Spleen (tissue), 11 donors: ENCODE data around the gene RELCH. TPM values are rescaled to one million over a fixed set of nuclear protein-coding genes. Genes with fewer than 3 reads are reported as not detected.

Experiments used
- DNase-seq: peaks from one replicate; pipeline ENCODE4 v3.0.0-alpha.2; 2020
- H3K27ac ChIP-seq, 8 donors: fragments of 200-600 bp; sonication (generic) in 7 of 8; 1 replicate in 4 of 8; 2 replicates in 4 of 8; pipeline versions ENCODE4 v1.5.0 to v1.8.0; 2016 to 2021; ENCODE audit warnings: inconsistent platforms in 4 of 8, mild to moderate bottlenecking in 4 of 8, moderate library complexity in 1 of 8
- H3K27me3 ChIP-seq, 7 donors: fragments of 200-600 bp; sonication (generic) in 6 of 7; replicated peaks in 1 of 7; 1 replicate in 4 of 7; 2 replicates in 3 of 7; pipeline versions ENCODE4 v1.5.0 to v1.8.0; 2016 to 2021; ENCODE audit warnings: inconsistent platforms in 3 of 7, mild to moderate bottlenecking in 1 of 7
- H3K36me3 ChIP-seq, 6 donors: fragments of 200-600 bp; sonication (generic) in 5 of 6; 1 replicate in 4 of 6; 2 replicates in 2 of 6; pipeline versions ENCODE4 v1.5.0 to v1.8.0; 2016 to 2021; ENCODE audit warnings: inconsistent platforms in 2 of 6
- H3K4me1 ChIP-seq, 6 donors: fragments of 200-600 bp; sonication (generic) in 5 of 6; 1 replicate in 3 of 6; 2 replicates in 3 of 6; pipeline versions ENCODE4 v1.5.0 to v1.8.0; 2016 to 2021; ENCODE audit warnings: inconsistent platforms in 3 of 6
- H3K4me3 ChIP-seq, 8 donors: fragments of 200-600 bp; sonication (generic) in 7 of 8; 1 replicate in 4 of 8; 2 replicates in 4 of 8; pipeline versions ENCODE4 v1.5.0 to v1.8.0; 2016 to 2021; ENCODE audit warnings: inconsistent platforms in 4 of 8, mild to moderate bottlenecking in 4 of 8, moderate library complexity in 2 of 8
- H3K9me3 ChIP-seq, 8 donors: fragments of 200-600 bp; sonication (generic) in 7 of 8; 1 replicate in 4 of 8; 2 replicates in 4 of 8; pipeline versions ENCODE4 v1.5.0 to v1.8.0; 2016 to 2021; ENCODE audit warnings: inconsistent platforms in 4 of 8
- POLR2A ChIP-seq, 3 donors: fragments of 450-650 bp; IDR thresholded peaks; one replicate each; pipeline ENCODE4 v1.5.1; 2017; ENCODE audit warnings: antibody characterized with exemption in 3 of 3, mild to moderate bottlenecking in 1 of 3
- POLR2AphosphoS5 ChIP-seq, 3 donors: sonication (generic); formaldehyde crosslinking; IDR thresholded peaks; one replicate each; pipeline ENCODE4 v1.5.1; 2017; ENCODE audit warnings: antibody characterized with exemption in 3 of 3
- WGBS, 5 donors: extraction: QIAGEN DNeasy Blood & Tissue Kit in 3 of 5; methylation state at CpG; one replicate each; pipeline versions ENCODE4 v1.1.5 to v1.1.7; 2013 to 2018; 5-methylcytosine and 5-hydroxymethylcytosine counted together
- intact Hi-C: fragments of 100-400 bp; cut with DNase I; formaldehyde crosslinking; loops from one replicate; pipeline ENCODE4 v1.15.0; 2023; ENCODE audit warnings: low total_unique reads
- polyA plus RNA-seq, 3 donors: library from polyadenylated mRNA; stranded (reverse); fragments of 200-250 nt; gene quantifications; one replicate each; pipeline ENCODE4 v1.2.1, GENCODE V29; 2013
- total RNA-seq, 7 donors: library from RNA; depleted of rRNA in 3 of 7; stranded (reverse); fragments of >200 nt in 3 of 7; fragmentation: NEBNext Ultra II Directional in 4 of 7; extraction: Animal tissue kit (Norgen Biotek cat#: 25700) in 4 of 7; gene quantifications; one replicate each; pipeline versions ENCODE4 v1.1.0 to v1.2.1, GENCODE V29; 2016 to 2021
- TF ChIP-seq, protein P1 (sequence below), 11 experiments: fragments of 200-600 bp in 7 of 11; fragments of 450-650 bp in 4 of 11; sonication (generic) in 4 of 11; IDR thresholded peaks in 8 of 11; conservative IDR thresholded peaks in 3 of 11; 1 replicate in 7 of 11; 2 replicates in 4 of 11; pipeline versions ENCODE4 v1.4.0 to v1.8.0; 2016 to 2021; ENCODE audit warnings: antibody characterized with exemption in 11 of 11, inconsistent platforms in 4 of 11, mild to moderate bottlenecking in 1 of 11
- donor health status: healthy with polysubstance abuse.
- donor health status: DM: no; HTN: no; CAD: no; lungs with moderate emphysema.
- donor health status: DM: no; HTN: no; CAD: no.
- donor health status: Bipolar disorder and iron deficiency.
- donor health status: healthy.
- donor health status: DM: no; HTN: no; CAD: no.
- donor health status: DM: yes; HTN: yes; CAD: no.

RELCH gene
- total and polyA plus RNA-seq, 10 donors: 11.8 to 75.1 (median 49.3) TPM

- intact Hi-C loops: no loop called here
- H3K4me3 ChIP-seq: no peak overlapping the region
- no peaks in the 10 kb centered on the region for H3K9me3 ChIP-seq
- no peak for DNase-seq
- H3K27me3 ChIP-seq: peaks cover 3 to 66% (median 34%) of the 10 kb centered on the region in 7 donors
- H3K27ac ChIP-seq: no peak overlapping the region
- TF ChIP-seq POLR2A (IDR thresholded peaks at IDR 0.05): no peak
- no peak for TF ChIP-seq POLR2AphosphoS5 (IDR thresholded peaks at IDR 0.05)
- TF ChIP-seq, protein P1, sequence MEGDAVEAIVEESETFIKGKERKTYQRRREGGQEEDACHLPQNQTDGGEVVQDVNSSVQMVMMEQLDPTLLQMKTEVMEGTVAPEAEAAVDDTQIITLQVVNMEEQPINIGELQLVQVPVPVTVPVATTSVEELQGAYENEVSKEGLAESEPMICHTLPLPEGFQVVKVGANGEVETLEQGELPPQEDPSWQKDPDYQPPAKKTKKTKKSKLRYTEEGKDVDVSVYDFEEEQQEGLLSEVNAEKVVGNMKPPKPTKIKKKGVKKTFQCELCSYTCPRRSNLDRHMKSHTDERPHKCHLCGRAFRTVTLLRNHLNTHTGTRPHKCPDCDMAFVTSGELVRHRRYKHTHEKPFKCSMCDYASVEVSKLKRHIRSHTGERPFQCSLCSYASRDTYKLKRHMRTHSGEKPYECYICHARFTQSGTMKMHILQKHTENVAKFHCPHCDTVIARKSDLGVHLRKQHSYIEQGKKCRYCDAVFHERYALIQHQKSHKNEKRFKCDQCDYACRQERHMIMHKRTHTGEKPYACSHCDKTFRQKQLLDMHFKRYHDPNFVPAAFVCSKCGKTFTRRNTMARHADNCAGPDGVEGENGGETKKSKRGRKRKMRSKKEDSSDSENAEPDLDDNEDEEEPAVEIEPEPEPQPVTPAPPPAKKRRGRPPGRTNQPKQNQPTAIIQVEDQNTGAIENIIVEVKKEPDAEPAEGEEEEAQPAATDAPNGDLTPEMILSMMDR (IDR thresholded peaks at IDR 0.05 in 8 of 11, conservative IDR thresholded peaks at IDR 0.05 in 3 of 11): no peak
- H3K4me1 ChIP-seq: peaks cover 13 to 44% (median 24%) of the 10 kb centered on the region in 6 donors
- H3K36me3 ChIP-seq: no peaks in the 10 kb centered on the region
- 49 to 63% (median 57%) methylated on average over 6 of the region's 6 CpGs for WGBS, 5 donors
Observed at GRCh38 chr18:62323483-62324180, 136.6 kb downstream of the RELCH start.

DNA sequence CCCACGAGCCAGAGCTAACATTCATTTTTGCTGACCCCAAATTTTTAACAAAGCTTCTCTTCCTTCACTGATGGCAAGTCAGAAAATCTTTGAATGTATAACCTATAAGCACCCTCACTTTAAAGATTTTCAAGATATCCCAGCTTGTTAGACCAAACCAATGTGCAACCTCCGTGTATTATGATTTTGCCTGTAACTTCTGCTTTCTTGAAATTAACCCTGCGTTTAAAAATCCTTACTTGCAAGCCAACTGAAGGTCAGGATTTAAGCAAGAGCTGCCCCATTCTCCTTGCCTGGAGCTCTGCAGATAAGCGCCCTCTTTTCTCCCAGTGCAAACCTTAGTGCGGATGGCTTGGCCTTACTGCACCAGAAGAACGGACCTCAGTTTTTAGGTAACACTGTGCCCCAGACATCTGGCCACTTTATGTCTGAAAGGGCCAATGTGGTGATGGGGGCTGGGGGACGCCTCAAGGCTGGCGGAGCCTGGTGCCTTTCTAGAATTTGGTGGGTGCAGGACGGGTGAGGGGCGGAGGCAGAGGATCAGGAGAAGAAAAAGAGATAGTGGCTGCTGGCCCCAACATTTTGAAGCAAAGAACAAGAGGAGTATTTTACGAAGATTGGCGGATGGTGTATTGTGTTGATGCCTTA lies 137.2 kb downstream of the RELCH start:
- peaks cover 13 to 51% (median 29%) of the 10 kb centered on the region in 6 donors for H3K4me1 ChIP-seq
- no peaks in the 10 kb centered on the region for H3K9me3 ChIP-seq
- H3K4me3 ChIP-seq: peak overlapping the region in 6 of 8 donors; percentile 27 to 75 (median 52)
- peaks cover 3 to 70% (median 39%) of the 10 kb centered on the region in 7 donors for H3K27me3 ChIP-seq
- DNase-seq: no peak
- intact Hi-C loops: no loop called here
- no peaks in the 10 kb centered on the region for H3K36me3 ChIP-seq
- H3K27ac ChIP-seq: no peak overlapping the region
- 35 to 45% (median 40%) methylated on average over 12 of the region's 12 CpGs for WGBS, 5 donors
- TF ChIP-seq, protein P1 (IDR thresholded peaks at IDR 0.05 in 8 of 11, conservative IDR thresholded peaks at IDR 0.05 in 3 of 11): no peak

DNA sequence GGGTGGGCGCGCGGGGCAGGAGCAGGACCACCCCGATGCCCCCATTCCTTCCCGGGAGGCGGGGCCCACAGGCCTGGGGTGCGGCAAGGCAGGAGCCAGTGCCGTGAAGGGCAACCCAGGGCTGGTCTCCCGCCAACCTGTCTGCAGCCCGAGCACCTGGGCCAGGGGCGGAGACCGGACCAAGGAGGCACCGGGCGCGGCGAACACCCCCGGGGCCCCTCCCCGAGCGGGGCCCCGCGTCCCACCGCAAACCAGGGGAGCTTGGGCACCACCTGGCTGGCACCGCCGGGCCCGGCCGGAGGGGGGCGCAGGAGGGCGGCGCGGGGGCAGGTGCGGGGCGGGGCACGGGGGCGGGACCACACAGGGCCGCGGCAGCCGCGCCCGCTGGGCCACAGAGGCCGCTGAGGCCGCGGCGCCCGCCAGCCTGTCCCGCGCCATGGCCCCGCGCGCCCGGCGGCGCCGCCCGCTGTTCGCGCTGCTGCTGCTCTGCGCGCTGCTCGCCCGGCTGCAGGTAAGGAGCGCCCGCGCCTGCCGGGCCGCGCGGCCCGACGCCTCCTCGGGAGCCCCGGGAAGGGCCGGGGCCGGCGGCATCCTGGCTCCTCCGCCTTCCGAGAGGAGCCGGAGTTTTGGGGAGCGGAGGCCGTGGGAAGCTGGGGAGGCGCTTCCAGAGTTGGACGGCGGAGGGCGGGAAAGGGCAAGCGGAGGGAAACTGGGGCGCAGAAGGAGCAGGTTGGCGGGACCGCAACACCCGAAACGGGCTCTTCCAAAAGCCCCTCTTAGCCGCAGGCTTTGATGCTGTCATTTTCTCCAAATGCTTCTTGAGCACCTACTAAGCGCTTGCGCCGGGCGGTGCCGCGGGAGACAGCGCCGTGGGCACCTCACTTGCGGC lies 138.1 kb downstream of the RELCH start, which contains the start of gene TNFRSF11A:
TNFRSF11A (plus strand) TSS at position 394 of the 889 bp plus-strand sequence; CDS start at position 437, 43 bp downstream.
- WGBS, 5 donors: 1 to 8% (median 2%) methylated on average over 19 to 99 of the region's 99 CpGs
- Histone ChIP-seq H3K4me1 (peaks cover 17 to 59% (median 36%) of the 10 kb centered on the region in 6 donors), H3K27me3 (peaks cover 3 to 74% (median 44%) of the 10 kb centered on the region in 7 donors), H3K4me3 (peak within 1 kb of the TSS; percentile 33 to 75 (median 51)), H3K27ac (no peak within 1 kb of the TSS), H3K9me3 (no peaks in the 10 kb centered on the region), H3K36me3 (no peaks in the 10 kb centered on the region)
- no peak for TF ChIP-seq POLR2A (IDR thresholded peaks at IDR 0.05)
- peak in 1 of 3 donors; percentile 11 for TF ChIP-seq POLR2AphosphoS5 (IDR thresholded peaks at IDR 0.05)
- TF ChIP-seq, protein P1 (IDR thresholded peaks at IDR 0.05 in 8 of 11, conservative IDR thresholded peaks at IDR 0.05 in 3 of 11): peak in 7 of 11 experiments; percentile 9 to 58 (median 48)
- intact Hi-C loops: no loop called here
- DNase-seq: peak; percentile 87
